ENCODE results near the gene SCAMP1.

Gene SCAMP1

GRCh38 chr5:78404682-78405293 is 44.4 kb downstream of the SCAMP1 start:
- peaks cover 74% of the 10 kb centered on the region for H3K36me3 Mint-ChIP-seq (ENCODE audit: low read depth)
- peaks cover 22% of the 10 kb centered on the region for H3K4me1 Mint-ChIP-seq
- peak overlapping the region; percentile 52 for H3K27ac Mint-ChIP-seq
- DNase-seq: no peak
- no peak overlapping the region for H3K4me3 Mint-ChIP-seq
- no peak for TF ChIP-seq CTCF (IDR thresholded peaks at IDR 0.05)
- peaks cover 30% of the 10 kb centered on the region for H3K9me3 Mint-ChIP-seq
- peaks cover 5% of the 10 kb centered on the region for H3K27me3 Mint-ChIP-seq (ENCODE audit: low read depth, poor library complexity)

DNA sequence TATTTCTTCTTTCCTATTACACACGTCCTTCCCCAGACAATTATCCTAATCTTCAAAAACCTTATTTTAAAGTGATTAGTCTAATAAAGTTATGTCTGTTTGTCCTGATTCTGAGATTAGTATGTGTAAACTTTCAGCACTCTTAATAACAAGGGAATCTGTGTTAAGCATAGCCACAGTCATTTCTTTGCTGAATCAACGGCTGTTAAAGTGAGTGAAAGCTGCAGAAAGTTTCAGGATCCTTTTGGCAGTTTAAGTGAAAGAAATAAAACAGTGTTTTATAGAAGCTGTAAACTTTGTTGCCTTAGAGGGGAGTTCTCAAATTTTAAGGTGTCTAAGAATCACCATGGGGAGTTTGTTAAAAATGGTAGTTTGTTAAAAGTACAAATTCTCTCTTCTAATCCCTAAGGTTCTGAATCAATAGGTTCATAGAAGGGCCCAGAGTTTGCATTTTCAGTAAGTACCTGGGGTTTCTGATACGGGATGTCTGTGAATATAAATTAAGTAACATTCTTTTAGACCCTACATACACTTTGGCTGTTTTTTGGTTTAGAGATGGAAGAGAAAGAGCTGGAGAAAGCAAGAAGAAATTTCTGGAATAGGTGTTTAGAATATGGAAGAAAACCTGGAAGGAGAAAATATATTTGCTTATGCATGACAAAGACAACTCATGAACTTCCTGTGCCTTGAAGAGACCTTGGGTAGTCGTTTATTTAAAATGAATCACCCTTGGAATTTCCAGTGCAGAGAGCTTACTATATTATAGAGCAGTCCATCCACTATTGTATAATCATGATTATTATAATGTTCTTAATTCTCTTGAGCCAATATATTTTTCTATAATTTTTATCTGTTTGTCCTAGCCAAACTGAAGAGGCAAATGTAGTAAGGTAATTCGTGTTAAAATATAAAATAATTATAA is 45.7 kb downstream of the SCAMP1 start:
- Mint-ChIP-seq H3K4me3 (no peak overlapping the region), H3K27ac (peak overlapping the region; percentile 52), H3K36me3 (ENCODE audit: low read depth) (peaks cover 70% of the 10 kb centered on the region), H3K9me3 (peaks cover 30% of the 10 kb centered on the region), H3K27me3 (ENCODE audit: low read depth, poor library complexity) (peaks cover 5% of the 10 kb centered on the region), H3K4me1 (peaks cover 22% of the 10 kb centered on the region)
- no peak for TF ChIP-seq CTCF (IDR thresholded peaks at IDR 0.05)
- DNase-seq: no peak

- peaks cover 58% of the 10 kb centered on the region for H3K36me3 Mint-ChIP-seq (ENCODE audit: low read depth)
- TF ChIP-seq CTCF (IDR thresholded peaks at IDR 0.05): no peak
- no peak overlapping the region for H3K4me3 Mint-ChIP-seq
- no peak overlapping the region for H3K27ac Mint-ChIP-seq
- H3K4me1 Mint-ChIP-seq: peaks cover 22% of the 10 kb centered on the region
- no peak for DNase-seq
- H3K27me3 Mint-ChIP-seq (ENCODE audit: low read depth, poor library complexity): peaks cover 5% of the 10 kb centered on the region
- peaks cover 30% of the 10 kb centered on the region for H3K9me3 Mint-ChIP-seq
Measured at GRCh38 chr5:78407458-78407857, 47.0 kb downstream of the SCAMP1 start.

GRCh38 chr5:78411586-78411985 is 51.2 kb downstream of the SCAMP1 start:
- Mint-ChIP-seq H3K4me1 (no peaks in the 10 kb centered on the region), H3K36me3 (ENCODE audit: low read depth) (peaks cover 65% of the 10 kb centered on the region), H3K27ac (no peak overlapping the region), H3K4me3 (no peak overlapping the region), H3K27me3 (ENCODE audit: low read depth, poor library complexity) (peaks cover 5% of the 10 kb centered on the region), H3K9me3 (peaks cover 30% of the 10 kb centered on the region)
- DNase-seq: no peak
- no peak for TF ChIP-seq CTCF (IDR thresholded peaks at IDR 0.05)

GRCh38 chr5:78416677-78417425 is 56.4 kb downstream of the SCAMP1 start:
- TF ChIP-seq CTCF (IDR thresholded peaks at IDR 0.05): no peak
- no peak for DNase-seq
- no peak overlapping the region for H3K27ac Mint-ChIP-seq
- H3K9me3 Mint-ChIP-seq: no peaks in the 10 kb centered on the region
- H3K4me1 Mint-ChIP-seq: no peaks in the 10 kb centered on the region
- peaks cover 63% of the 10 kb centered on the region for H3K36me3 Mint-ChIP-seq (ENCODE audit: low read depth)
- H3K4me3 Mint-ChIP-seq: no peak overlapping the region
- H3K27me3 Mint-ChIP-seq (ENCODE audit: low read depth, poor library complexity): no peaks in the 10 kb centered on the region
